Activated CD4-positive, alpha-beta T cell treated with anti-CD3 and anti-CD28 coated beads, Interleukin-2, amount 10 ng/mL, durations not matched to agents 24 days and 14 days (primary cell): Measurements from ENCODE around the gene ANO9. TPM values are rescaled to one million over a fixed set of nuclear protein-coding genes. Genes with fewer than 3 reads are reported as not detected.
"Not testable (repeated sequence)": the region's sequence is repeated elsewhere in the genome, so short reads cannot be mapped to it uniquely, and the experiment has no call there.

ENCODE experiments used
- DNase-seq: peaks from one replicate; pipeline ENCODE4 v3.0.0; 2022
- H3K27ac Mint-ChIP-seq: one replicate; pipeline ENCODE4 v1.8.0; 2022; ENCODE audit warnings: mild to moderate bottlenecking, mixed read lengths
- H3K27me3 Mint-ChIP-seq: one replicate; pipeline ENCODE4 v1.8.0; 2022; ENCODE audit warnings: mixed read lengths
- H3K36me3 Mint-ChIP-seq: one replicate; pipeline ENCODE4 v1.8.0; 2022; ENCODE audit warnings: low read depth, mild to moderate bottlenecking, mixed read lengths
- H3K4me1 Mint-ChIP-seq: one replicate; pipeline ENCODE4 v1.8.0; 2021; ENCODE audit warnings: mixed read lengths
- H3K4me3 Mint-ChIP-seq: one replicate; pipeline ENCODE4 v1.8.0; 2022; ENCODE audit warnings: mild to moderate bottlenecking, moderate library complexity, mixed read lengths
- H3K9me3 Mint-ChIP-seq: one replicate; pipeline ENCODE4 v1.8.0; 2021; ENCODE audit warnings: mixed read lengths
- intact Hi-C: fragments of 100-400 bp; cut with micrococcal nuclease; formaldehyde crosslinking; loops from one replicate; pipeline ENCODE4 v1.15.1; 2023
- total RNA-seq: library from RNA; stranded (reverse); gene quantifications from 2 replicates; pipeline ENCODE4 v1.2.3, GENCODE V29; 2022

The ANO9 gene
- total RNA-seq, 1 donor from 2014 or later = 36.9 TPM

DNA sequence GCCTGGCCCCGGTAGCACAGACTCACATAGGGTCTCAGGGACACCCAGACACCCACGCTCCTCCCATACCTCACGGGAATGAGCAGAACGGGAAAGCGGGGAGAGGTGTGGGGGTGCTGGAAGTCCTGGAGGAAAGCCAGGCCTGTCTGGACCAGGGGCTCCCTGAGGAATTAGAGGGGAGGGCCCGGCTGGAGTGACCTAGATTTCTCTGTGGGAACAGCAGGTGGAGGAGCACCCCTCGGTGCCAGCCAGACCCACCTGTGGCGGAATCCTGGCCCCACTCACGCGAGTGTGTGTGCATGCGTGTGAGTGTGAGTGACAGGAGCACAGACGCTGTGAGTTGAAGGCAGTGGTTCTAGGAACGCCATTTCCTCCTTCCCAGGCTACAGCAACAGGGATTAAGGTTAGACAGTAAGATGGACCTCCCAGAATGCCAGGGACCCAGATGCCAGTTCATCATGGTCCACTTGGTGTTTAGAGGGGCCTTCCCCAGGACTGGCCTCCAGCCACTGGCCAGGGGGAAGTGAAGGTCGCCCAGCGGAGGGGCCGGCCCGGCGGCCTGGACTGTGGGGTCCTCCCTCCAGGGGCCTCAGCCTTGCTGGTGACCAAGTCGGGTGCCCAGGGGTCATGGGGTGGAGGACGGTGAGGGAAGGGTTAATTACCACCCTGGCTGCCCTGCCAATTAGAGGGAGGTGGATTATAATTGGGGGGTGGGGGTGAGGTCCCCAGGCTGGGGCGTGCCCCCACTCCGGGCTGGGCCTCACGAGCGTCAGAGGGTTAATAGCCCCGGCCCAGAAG lies 46.8 kb downstream of the ANO9 start:
- Mint-ChIP-seq H3K36me3 (peaks cover 2% of the 10 kb centered on the region), H3K9me3 (no peaks in the 10 kb centered on the region), H3K4me3 (no peak overlapping the region), H3K4me1 (no peaks in the 10 kb centered on the region), H3K27ac (no peak overlapping the region), H3K27me3 (peaks cover 7% of the 10 kb centered on the region)
- no peak for DNase-seq
- intact Hi-C loops = no loop called here

- Mint-ChIP-seq H3K27ac (no peak within 1 kb of the TSS), H3K4me3 (no peak within 1 kb of the TSS), H3K27me3 (peaks cover 2% of the 10 kb centered on the region), H3K36me3 (peaks cover 2% of the 10 kb centered on the region), H3K9me3 (no peaks in the 10 kb centered on the region), H3K4me1 (no peaks in the 10 kb centered on the region)
- DNase-seq = no peak
- intact Hi-C loops = no loop called here
Observed at GRCh38 chr11:394034-394857, 47.6 kb downstream of the ANO9 start, which contains the start of gene PKP3. Gene PKP3, plus strand, starts transcription at chr11:394209. Its CDS starts 84 bp downstream, at chr11:394293.

GRCh38 chr11:393219-394033 lies 48.4 kb downstream of the ANO9 start:
- Mint-ChIP-seq H3K27me3 (no peaks in the 10 kb centered on the region), H3K27ac (no peak overlapping the region), H3K4me3 (no peak overlapping the region), H3K4me1 (no peaks in the 10 kb centered on the region), H3K36me3 (no peaks in the 10 kb centered on the region), H3K9me3 (no peaks in the 10 kb centered on the region)
- no peak for DNase-seq
- intact Hi-C loops = no loop called here

DNA sequence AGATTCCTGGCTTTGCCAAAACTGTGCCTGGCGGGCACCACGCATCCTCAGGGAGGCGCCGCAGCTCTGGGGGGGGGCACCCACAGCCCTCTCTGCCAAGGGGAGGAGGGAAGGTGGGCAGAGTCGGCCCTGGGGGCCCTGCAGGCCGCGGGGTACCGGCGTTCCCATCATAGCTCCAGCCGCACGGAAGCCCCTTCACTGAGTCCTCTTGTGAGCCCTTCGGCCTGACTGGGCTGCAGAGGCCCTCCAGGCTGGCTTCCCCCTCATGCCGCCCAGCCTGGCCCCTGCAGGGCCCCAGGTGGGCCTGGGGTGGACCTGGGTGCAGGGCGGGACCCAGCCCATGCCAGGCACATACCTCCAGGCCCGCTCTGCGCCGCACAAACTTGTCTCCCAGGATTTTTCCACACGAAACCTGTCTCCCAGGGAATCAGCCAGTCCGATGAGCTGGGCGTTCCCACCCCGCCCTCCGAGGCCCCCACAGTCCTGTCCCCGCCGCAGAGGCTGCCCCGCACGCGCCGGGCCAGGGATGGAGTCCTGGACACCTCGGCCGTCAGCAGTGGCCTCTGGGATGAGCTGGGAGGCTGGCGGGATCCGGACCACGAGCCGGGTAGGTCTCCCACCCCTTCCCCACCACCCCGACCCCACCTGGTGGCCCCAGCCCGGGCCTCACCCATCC lies 49.6 kb downstream of the ANO9 start:
- intact Hi-C loops = no loop called here
- DNase-seq = no peak
- Mint-ChIP-seq H3K4me1 (no peaks in the 10 kb centered on the region), H3K4me3 (no peak overlapping the region), H3K27ac (no peak overlapping the region), H3K36me3 (no peaks in the 10 kb centered on the region), H3K27me3 (peaks cover 6% of the 10 kb centered on the region), H3K9me3 (no peaks in the 10 kb centered on the region)

DNA sequence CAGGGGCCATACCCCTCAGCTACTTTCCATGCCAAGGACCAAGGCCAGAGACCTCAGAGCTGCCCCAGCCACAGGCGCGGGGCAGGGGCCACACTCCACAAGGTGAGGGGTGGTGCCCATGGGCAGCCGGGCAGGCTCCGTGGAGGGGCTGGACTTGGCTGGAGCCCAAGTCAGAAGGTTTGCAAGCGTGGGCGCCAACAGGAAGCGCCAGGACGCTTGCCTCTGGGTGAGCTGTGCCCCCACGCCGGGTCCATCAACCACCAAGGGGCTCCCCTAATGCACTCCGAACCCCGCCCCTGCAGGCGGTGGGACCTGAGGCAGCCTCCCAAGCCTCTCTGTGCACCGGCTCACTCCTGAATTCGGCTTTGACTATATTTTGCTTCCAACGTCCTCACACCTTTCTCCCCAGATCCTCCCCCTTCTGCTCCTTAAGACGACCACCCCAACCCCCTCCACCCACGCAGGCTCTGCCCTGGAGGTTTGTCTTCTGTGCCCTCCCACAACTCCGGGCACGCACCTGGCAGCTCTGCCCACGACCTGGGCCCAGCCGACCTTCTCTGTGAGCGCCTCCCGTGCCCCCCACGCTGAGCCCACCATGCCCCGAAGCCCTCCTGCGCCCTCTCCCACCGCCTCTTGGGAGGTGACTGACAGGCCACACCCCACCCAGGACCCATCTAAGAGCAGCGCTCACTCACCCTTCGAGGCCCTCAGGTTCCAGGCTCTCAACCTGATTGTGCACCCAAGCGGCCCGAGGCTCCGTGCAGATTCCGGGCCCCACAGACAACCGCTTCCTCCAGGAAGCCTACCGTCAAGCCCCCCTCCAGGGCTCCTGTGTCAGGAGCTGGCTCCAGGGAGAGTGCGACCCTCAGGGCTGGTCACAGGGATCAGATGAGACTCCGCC lies 50.4 kb downstream of the ANO9 start:
- intact Hi-C loops = no loop called here
- H3K4me1 Mint-ChIP-seq = no peaks in the 10 kb centered on the region
- H3K36me3 Mint-ChIP-seq = no peaks in the 10 kb centered on the region
- peaks cover 10% of the 10 kb centered on the region for H3K27me3 Mint-ChIP-seq
- no peak overlapping the region for H3K4me3 Mint-ChIP-seq
- DNase-seq = no peak
- no peaks in the 10 kb centered on the region for H3K9me3 Mint-ChIP-seq
- no peak overlapping the region for H3K27ac Mint-ChIP-seq

DNA sequence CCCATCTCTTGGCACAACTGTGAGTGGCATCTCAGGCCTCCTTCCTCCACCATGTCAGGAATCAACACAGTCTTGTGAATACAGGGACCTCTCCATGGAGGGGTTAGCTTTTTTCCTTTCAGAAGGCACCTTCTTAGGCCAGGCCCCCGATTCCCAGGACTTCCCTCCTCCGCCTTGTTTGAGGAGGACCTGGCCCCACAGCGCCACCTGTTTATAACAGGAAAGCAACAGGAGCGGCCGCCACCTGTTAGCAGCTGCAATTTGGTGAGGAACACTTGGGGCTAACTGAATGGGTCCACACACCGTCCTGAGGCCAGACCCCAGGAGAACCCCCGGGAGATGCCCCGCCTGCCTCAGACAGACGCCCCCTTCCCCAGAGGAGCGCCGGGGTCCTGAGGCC lies 51.6 kb downstream of the ANO9 start:
- no peaks in the 10 kb centered on the region for H3K4me1 Mint-ChIP-seq
- no peak overlapping the region for H3K4me3 Mint-ChIP-seq
- no peak overlapping the region for H3K27ac Mint-ChIP-seq
- DNase-seq = no peak
- H3K27me3 Mint-ChIP-seq = peaks cover 10% of the 10 kb centered on the region
- intact Hi-C loops = no loop called here
- no peaks in the 10 kb centered on the region for H3K36me3 Mint-ChIP-seq
- no peaks in the 10 kb centered on the region for H3K9me3 Mint-ChIP-seq

- H3K4me1 Mint-ChIP-seq, H3K36me3 Mint-ChIP-seq, intact Hi-C loops, H3K4me3 Mint-ChIP-seq, DNase-seq, H3K27ac Mint-ChIP-seq, H3K9me3 Mint-ChIP-seq: not testable (repeated sequence)
- peaks cover 10% of the 10 kb centered on the region for H3K27me3 Mint-ChIP-seq
Observed at GRCh38 chr11:389369-389768, 52.4 kb downstream of the ANO9 start.

DNA sequence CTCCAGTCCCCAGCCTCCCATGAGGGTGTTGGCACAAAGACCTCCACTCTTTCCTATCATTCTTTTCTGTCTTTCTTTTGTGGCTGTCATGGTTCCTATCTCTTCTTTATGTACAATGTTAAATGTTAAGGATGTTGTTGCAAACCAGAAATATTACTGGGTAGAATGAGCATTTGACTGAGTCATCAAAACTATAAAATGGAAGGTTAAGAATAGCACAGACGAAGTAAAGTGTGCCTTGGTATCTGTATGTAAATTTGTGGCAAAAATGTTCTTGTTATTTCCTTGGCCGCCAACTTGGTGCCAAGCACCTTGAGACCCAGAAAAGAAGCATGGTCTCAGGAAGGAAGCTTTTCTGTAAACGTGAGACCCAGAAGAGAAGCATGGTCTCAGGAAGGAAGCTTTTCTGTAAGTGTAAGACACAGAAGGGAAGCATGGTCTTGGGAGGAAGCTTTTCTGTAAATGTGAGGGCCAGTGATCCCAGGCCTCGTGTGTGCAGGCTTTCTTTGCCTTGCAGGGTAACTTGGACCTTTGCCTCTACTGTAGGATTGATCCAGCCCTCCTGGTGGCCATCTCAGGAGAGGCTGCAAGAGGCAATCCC lies 54.5 kb downstream of the ANO9 start:
- no peaks in the 10 kb centered on the region for H3K9me3 Mint-ChIP-seq
- H3K27ac Mint-ChIP-seq = no peak overlapping the region
- H3K36me3 Mint-ChIP-seq = no peaks in the 10 kb centered on the region
- intact Hi-C loops = no loop called here
- no peak for DNase-seq
- no peaks in the 10 kb centered on the region for H3K4me1 Mint-ChIP-seq
- H3K4me3 Mint-ChIP-seq = no peak overlapping the region
- H3K27me3 Mint-ChIP-seq = peaks cover 12% of the 10 kb centered on the region

DNA sequence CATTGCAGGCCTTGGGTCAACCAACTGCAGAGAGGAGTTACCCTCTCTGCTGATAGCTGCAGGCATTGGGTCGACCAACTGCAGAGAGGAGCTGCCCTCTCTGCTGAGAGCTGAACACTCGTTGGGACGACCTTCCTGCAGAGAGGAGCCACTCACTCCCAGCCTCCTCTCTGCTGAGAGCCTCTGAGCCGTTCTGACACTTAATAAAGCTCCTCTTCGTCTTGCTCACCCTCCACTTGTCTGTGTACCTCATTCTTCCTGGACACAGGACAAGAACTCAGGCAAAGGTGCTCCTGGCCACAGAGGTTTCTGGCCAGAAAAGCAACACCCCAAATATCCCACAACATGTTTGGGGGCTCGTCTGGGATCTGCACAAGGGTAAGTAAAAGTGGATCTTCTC lies 55.3 kb downstream of the ANO9 start:
- Mint-ChIP-seq H3K9me3 (no peaks in the 10 kb centered on the region), H3K27ac (no peak overlapping the region), H3K27me3 (peaks cover 15% of the 10 kb centered on the region), H3K4me3 (no peak overlapping the region), H3K4me1 (peaks cover 2% of the 10 kb centered on the region), H3K36me3 (no peaks in the 10 kb centered on the region)
- no peak for DNase-seq
- intact Hi-C loops = no loop called here

GRCh38 chr11:385594-386351 lies 56.0 kb downstream of the ANO9 start:
- Mint-ChIP-seq H3K9me3 (no peaks in the 10 kb centered on the region), H3K27ac (no peak overlapping the region), H3K4me1 (peaks cover 2% of the 10 kb centered on the region), H3K27me3 (peaks cover 15% of the 10 kb centered on the region), H3K36me3 (no peaks in the 10 kb centered on the region), H3K4me3 (no peak overlapping the region)
- intact Hi-C loops = no loop called here
- DNase-seq = no peak

GRCh38 chr11:384511-384910 lies 57.3 kb downstream of the ANO9 start:
- peaks cover 2% of the 10 kb centered on the region for H3K4me1 Mint-ChIP-seq
- peaks cover 15% of the 10 kb centered on the region for H3K27me3 Mint-ChIP-seq
- no peak for DNase-seq
- intact Hi-C loops = no loop called here
- H3K27ac Mint-ChIP-seq = no peak overlapping the region
- no peaks in the 10 kb centered on the region for H3K9me3 Mint-ChIP-seq
- H3K4me3 Mint-ChIP-seq = no peak overlapping the region
- H3K36me3 Mint-ChIP-seq = no peaks in the 10 kb centered on the region

- intact Hi-C loops = no loop called here
- Mint-ChIP-seq H3K4me1 (peaks cover 2% of the 10 kb centered on the region), H3K9me3 (no peaks in the 10 kb centered on the region), H3K27me3 (peaks cover 15% of the 10 kb centered on the region), H3K4me3 (no peak overlapping the region), H3K36me3 (no peaks in the 10 kb centered on the region), H3K27ac (no peak overlapping the region)
- DNase-seq = no peak
Observed at GRCh38 chr11:383431-383830, 58.4 kb downstream of the ANO9 start.
